Measurements from ENCODE around the gene CEP170. TPM values are rescaled to one million over a fixed set of nuclear protein-coding genes. Genes with fewer than 3 reads are reported as not detected.

CEP170 gene
- total RNA-seq, 1 experiment from 2014 or later = 94.7 TPM

GRCh38 chr1:243254927-243255790, at the start of gene CEP170 (continued):
- TF ChIP-seq ELF4 (CRISPR knock-in tag; IDR thresholded peaks at IDR 0.05; ENCODE audit: low read depth) (0 out of 2 replicates have a peak, but pooled peaks have one; percentile 22), MYBL2 (CRISPR knock-in tag; IDR thresholded peaks at IDR 0.05) (no peak), NR3C1 (CRISPR knock-in tag; conservative IDR thresholded peaks at IDR 0.05; ENCODE audit: low read depth) (no peak), OVOL2 (CRISPR knock-in tag; IDR thresholded peaks at IDR 0.05; ENCODE audit: borderline replicate concordance) (no peak), ETV6 (CRISPR knock-in tag; IDR thresholded peaks at IDR 0.05) (peak; percentile 93; the same call in 1 of the 2 replicates), ZNF219 (CRISPR knock-in tag; IDR thresholded peaks at IDR 0.05; ENCODE audit: borderline replicate concordance) (no peak), ATF2 (CRISPR knock-in tag; IDR thresholded peaks at IDR 0.05; ENCODE audit: borderline replicate concordance, low read depth) (no peak), ZNF416 (CRISPR knock-in tag; IDR thresholded peaks at IDR 0.05) (0 out of 2 replicates have a peak, but pooled peaks have one; percentile 38), HMGA2 (CRISPR knock-in tag; IDR thresholded peaks at IDR 0.05) (no peak), ZBTB21 (CRISPR knock-in tag; IDR thresholded peaks at IDR 0.05; ENCODE audit: borderline replicate concordance) (no peak), CBFB (CRISPR knock-in tag; IDR thresholded peaks at IDR 0.05; ENCODE audit: low read depth) (no peak), GTF2I (CRISPR knock-in tag; conservative IDR thresholded peaks at IDR 0.05) (no peak), PREB (CRISPR knock-in tag; IDR thresholded peaks at IDR 0.05; ENCODE audit: borderline replicate concordance) (no peak), NFE2L1 (CRISPR knock-in tag; IDR thresholded peaks at IDR 0.05) (no peak), MXD4 (CRISPR knock-in tag; IDR thresholded peaks at IDR 0.05; ENCODE audit: borderline replicate concordance) (no peak), ESRRA (CRISPR knock-in tag; IDR thresholded peaks at IDR 0.05; ENCODE audit: borderline replicate concordance) (no peak), JAZF1 (CRISPR knock-in tag; IDR thresholded peaks at IDR 0.05) (no peak), KAT7 (CRISPR knock-in tag; IDR thresholded peaks at IDR 0.05; ENCODE audit: borderline replicate concordance) (no peak), ZNF232 (CRISPR knock-in tag; IDR thresholded peaks at IDR 0.05) (no peak), MLX (CRISPR knock-in tag; IDR thresholded peaks at IDR 0.05) (no peak), ZNF281 (CRISPR knock-in tag; IDR thresholded peaks at IDR 0.05) (no peak), E2F1 (CRISPR knock-in tag; IDR thresholded peaks at IDR 0.05) (no peak), ATF6 (CRISPR knock-in tag; IDR thresholded peaks at IDR 0.05) (no peak), CDX4 (CRISPR knock-in tag; IDR thresholded peaks at IDR 0.05; ENCODE audit: borderline replicate concordance) (no peak), EMX1 (CRISPR knock-in tag; IDR thresholded peaks at IDR 0.05) (no peak), USF1 (CRISPR knock-in tag; IDR thresholded peaks at IDR 0.05) (no peak; the same call in 1 of the 2 replicates), TEAD4 (CRISPR knock-in tag; IDR thresholded peaks at IDR 0.05) (no peak)

Measured in WTC11 (cell line).